ENCODE data around the gene SLC38A5. TPM values are rescaled to one million over a fixed set of nuclear protein-coding genes. Genes with fewer than 3 reads are reported as not detected.

SLC38A5 gene
- total RNA-seq, 1 experiment from 2014 or later: 50.6 TPM

DNA sequence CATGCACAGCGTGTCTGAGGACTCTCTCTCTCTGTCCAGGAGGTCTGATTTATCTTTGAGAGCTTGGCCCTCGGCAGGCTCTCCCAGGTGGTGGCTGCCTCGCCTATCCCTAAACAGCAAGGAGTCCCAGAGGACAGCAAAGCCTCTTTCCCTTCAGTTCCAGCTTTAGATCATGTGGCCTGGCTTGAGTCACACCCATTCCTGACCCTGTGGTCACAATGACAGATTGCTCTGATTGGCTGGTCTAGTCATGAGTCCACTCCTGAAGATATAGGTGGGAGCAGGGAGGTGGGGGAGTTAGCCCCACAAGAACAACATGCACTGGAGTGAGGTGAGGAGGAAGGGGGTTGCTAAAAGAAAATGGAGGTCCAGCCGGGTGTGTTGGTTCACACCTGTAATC lies 26.6 kb upstream of the SLC38A5 start:
- no peaks in the 10 kb centered on the region for H3K4me1 Mint-ChIP-seq
- no peak overlapping the region for H3K27ac Mint-ChIP-seq
- DNase-seq (ENCODE audit: low spot score): no peak
- no peak for ATAC-seq
- no peak overlapping the region for H3K4me3 Mint-ChIP-seq
- ChIA-PET CTCF (no interaction called here), POLR2A (no interaction called here)
- no peaks in the 10 kb centered on the region for H3K27me3 Mint-ChIP-seq (ENCODE audit: low read depth)
- H3K36me3 Mint-ChIP-seq: no peaks in the 10 kb centered on the region
- H3K9me3 Mint-ChIP-seq: no peaks in the 10 kb centered on the region
- TF ChIP-seq, protein P1, sequence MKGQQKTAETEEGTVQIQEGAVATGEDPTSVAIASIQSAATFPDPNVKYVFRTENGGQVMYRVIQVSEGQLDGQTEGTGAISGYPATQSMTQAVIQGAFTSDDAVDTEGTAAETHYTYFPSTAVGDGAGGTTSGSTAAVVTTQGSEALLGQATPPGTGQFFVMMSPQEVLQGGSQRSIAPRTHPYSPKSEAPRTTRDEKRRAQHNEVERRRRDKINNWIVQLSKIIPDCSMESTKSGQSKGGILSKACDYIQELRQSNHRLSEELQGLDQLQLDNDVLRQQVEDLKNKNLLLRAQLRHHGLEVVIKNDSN (CRISPR knock-in tag; IDR thresholded peaks at IDR 0.05): no peak
- TF ChIP-seq, protein P2, sequence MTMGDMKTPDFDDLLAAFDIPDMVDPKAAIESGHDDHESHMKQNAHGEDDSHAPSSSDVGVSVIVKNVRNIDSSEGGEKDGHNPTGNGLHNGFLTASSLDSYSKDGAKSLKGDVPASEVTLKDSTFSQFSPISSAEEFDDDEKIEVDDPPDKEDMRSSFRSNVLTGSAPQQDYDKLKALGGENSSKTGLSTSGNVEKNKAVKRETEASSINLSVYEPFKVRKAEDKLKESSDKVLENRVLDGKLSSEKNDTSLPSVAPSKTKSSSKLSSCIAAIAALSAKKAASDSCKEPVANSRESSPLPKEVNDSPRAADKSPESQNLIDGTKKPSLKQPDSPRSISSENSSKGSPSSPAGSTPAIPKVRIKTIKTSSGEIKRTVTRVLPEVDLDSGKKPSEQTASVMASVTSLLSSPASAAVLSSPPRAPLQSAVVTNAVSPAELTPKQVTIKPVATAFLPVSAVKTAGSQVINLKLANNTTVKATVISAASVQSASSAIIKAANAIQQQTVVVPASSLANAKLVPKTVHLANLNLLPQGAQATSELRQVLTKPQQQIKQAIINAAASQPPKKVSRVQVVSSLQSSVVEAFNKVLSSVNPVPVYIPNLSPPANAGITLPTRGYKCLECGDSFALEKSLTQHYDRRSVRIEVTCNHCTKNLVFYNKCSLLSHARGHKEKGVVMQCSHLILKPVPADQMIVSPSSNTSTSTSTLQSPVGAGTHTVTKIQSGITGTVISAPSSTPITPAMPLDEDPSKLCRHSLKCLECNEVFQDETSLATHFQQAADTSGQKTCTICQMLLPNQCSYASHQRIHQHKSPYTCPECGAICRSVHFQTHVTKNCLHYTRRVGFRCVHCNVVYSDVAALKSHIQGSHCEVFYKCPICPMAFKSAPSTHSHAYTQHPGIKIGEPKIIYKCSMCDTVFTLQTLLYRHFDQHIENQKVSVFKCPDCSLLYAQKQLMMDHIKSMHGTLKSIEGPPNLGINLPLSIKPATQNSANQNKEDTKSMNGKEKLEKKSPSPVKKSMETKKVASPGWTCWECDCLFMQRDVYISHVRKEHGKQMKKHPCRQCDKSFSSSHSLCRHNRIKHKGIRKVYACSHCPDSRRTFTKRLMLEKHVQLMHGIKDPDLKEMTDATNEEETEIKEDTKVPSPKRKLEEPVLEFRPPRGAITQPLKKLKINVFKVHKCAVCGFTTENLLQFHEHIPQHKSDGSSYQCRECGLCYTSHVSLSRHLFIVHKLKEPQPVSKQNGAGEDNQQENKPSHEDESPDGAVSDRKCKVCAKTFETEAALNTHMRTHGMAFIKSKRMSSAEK (CRISPR knock-in tag; IDR thresholded peaks at IDR 0.05; ENCODE audit: borderline replicate concordance): no peak
- TF ChIP-seq, protein P3, sequence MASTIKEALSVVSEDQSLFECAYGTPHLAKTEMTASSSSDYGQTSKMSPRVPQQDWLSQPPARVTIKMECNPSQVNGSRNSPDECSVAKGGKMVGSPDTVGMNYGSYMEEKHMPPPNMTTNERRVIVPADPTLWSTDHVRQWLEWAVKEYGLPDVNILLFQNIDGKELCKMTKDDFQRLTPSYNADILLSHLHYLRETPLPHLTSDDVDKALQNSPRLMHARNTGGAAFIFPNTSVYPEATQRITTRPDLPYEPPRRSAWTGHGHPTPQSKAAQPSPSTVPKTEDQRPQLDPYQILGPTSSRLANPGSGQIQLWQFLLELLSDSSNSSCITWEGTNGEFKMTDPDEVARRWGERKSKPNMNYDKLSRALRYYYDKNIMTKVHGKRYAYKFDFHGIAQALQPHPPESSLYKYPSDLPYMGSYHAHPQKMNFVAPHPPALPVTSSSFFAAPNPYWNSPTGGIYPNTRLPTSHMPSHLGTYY (CRISPR knock-in tag; IDR thresholded peaks at IDR 0.05): no peak
- TF ChIP-seq, protein P4, sequence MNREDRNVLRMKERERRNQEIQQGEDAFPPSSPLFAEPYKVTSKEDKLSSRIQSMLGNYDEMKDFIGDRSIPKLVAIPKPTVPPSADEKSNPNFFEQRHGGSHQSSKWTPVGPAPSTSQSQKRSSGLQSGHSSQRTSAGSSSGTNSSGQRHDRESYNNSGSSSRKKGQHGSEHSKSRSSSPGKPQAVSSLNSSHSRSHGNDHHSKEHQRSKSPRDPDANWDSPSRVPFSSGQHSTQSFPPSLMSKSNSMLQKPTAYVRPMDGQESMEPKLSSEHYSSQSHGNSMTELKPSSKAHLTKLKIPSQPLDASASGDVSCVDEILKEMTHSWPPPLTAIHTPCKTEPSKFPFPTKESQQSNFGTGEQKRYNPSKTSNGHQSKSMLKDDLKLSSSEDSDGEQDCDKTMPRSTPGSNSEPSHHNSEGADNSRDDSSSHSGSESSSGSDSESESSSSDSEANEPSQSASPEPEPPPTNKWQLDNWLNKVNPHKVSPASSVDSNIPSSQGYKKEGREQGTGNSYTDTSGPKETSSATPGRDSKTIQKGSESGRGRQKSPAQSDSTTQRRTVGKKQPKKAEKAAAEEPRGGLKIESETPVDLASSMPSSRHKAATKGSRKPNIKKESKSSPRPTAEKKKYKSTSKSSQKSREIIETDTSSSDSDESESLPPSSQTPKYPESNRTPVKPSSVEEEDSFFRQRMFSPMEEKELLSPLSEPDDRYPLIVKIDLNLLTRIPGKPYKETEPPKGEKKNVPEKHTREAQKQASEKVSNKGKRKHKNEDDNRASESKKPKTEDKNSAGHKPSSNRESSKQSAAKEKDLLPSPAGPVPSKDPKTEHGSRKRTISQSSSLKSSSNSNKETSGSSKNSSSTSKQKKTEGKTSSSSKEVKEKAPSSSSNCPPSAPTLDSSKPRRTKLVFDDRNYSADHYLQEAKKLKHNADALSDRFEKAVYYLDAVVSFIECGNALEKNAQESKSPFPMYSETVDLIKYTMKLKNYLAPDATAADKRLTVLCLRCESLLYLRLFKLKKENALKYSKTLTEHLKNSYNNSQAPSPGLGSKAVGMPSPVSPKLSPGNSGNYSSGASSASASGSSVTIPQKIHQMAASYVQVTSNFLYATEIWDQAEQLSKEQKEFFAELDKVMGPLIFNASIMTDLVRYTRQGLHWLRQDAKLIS (CRISPR knock-in tag; IDR thresholded peaks at IDR 0.05; ENCODE audit: borderline replicate concordance): no peak
- TF ChIP-seq, protein P5, sequence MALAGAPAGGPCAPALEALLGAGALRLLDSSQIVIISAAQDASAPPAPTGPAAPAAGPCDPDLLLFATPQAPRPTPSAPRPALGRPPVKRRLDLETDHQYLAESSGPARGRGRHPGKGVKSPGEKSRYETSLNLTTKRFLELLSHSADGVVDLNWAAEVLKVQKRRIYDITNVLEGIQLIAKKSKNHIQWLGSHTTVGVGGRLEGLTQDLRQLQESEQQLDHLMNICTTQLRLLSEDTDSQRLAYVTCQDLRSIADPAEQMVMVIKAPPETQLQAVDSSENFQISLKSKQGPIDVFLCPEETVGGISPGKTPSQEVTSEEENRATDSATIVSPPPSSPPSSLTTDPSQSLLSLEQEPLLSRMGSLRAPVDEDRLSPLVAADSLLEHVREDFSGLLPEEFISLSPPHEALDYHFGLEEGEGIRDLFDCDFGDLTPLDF (CRISPR knock-in tag; IDR thresholded peaks at IDR 0.05): no peak
- TF ChIP-seq, protein P6, sequence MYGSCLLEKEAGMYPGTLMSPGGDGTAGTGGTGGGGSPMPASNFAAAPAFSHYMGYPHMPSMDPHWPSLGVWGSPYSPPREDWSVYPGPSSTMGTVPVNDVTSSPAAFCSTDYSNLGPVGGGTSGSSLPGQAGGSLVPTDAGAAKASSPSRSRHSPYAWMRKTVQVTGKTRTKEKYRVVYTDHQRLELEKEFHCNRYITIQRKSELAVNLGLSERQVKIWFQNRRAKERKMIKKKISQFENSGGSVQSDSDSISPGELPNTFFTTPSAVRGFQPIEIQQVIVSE (CRISPR knock-in tag; IDR thresholded peaks at IDR 0.05; ENCODE audit: borderline replicate concordance): no peak
- TF ChIP-seq GABPB1 (CRISPR knock-in tag; IDR thresholded peaks at IDR 0.05): no peak
- TF ChIP-seq, protein P7, sequence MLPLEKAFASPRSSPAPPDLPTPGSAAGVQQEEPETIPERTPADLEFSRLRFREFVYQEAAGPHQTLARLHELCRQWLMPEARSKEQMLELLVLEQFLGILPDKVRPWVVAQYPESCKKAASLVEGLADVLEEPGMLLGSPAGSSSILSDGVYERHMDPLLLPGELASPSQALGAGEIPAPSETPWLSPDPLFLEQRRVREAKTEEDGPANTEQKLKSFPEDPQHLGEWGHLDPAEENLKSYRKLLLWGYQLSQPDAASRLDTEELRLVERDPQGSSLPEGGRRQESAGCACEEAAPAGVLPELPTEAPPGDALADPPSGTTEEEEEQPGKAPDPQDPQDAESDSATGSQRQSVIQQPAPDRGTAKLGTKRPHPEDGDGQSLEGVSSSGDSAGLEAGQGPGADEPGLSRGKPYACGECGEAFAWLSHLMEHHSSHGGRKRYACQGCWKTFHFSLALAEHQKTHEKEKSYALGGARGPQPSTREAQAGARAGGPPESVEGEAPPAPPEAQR (CRISPR knock-in tag; IDR thresholded peaks at IDR 0.05): no peak
- no peak for TF ChIP-seq NR1H2 (CRISPR knock-in tag; IDR thresholded peaks at IDR 0.05)
- TF ChIP-seq, protein P8, sequence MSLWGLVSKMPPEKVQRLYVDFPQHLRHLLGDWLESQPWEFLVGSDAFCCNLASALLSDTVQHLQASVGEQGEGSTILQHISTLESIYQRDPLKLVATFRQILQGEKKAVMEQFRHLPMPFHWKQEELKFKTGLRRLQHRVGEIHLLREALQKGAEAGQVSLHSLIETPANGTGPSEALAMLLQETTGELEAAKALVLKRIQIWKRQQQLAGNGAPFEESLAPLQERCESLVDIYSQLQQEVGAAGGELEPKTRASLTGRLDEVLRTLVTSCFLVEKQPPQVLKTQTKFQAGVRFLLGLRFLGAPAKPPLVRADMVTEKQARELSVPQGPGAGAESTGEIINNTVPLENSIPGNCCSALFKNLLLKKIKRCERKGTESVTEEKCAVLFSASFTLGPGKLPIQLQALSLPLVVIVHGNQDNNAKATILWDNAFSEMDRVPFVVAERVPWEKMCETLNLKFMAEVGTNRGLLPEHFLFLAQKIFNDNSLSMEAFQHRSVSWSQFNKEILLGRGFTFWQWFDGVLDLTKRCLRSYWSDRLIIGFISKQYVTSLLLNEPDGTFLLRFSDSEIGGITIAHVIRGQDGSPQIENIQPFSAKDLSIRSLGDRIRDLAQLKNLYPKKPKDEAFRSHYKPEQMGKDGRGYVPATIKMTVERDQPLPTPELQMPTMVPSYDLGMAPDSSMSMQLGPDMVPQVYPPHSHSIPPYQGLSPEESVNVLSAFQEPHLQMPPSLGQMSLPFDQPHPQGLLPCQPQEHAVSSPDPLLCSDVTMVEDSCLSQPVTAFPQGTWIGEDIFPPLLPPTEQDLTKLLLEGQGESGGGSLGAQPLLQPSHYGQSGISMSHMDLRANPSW (CRISPR knock-in tag; conservative IDR thresholded peaks at IDR 0.05; ENCODE audit: low read depth): no peak
- TF ChIP-seq, protein P9, sequence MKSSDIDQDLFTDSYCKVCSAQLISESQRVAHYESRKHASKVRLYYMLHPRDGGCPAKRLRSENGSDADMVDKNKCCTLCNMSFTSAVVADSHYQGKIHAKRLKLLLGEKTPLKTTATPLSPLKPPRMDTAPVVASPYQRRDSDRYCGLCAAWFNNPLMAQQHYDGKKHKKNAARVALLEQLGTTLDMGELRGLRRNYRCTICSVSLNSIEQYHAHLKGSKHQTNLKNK (CRISPR knock-in tag; IDR thresholded peaks at IDR 0.05): no peak
- no peak for TF ChIP-seq ZNF423 (CRISPR knock-in tag; IDR thresholded peaks at IDR 0.05)
- TF ChIP-seq, protein P10, sequence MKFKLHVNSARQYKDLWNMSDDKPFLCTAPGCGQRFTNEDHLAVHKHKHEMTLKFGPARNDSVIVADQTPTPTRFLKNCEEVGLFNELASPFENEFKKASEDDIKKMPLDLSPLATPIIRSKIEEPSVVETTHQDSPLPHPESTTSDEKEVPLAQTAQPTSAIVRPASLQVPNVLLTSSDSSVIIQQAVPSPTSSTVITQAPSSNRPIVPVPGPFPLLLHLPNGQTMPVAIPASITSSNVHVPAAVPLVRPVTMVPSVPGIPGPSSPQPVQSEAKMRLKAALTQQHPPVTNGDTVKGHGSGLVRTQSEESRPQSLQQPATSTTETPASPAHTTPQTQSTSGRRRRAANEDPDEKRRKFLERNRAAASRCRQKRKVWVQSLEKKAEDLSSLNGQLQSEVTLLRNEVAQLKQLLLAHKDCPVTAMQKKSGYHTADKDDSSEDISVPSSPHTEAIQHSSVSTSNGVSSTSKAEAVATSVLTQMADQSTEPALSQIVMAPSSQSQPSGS (CRISPR knock-in tag; IDR thresholded peaks at IDR 0.05; ENCODE audit: borderline replicate concordance, low read depth): no peak
- TF ChIP-seq, protein P11, sequence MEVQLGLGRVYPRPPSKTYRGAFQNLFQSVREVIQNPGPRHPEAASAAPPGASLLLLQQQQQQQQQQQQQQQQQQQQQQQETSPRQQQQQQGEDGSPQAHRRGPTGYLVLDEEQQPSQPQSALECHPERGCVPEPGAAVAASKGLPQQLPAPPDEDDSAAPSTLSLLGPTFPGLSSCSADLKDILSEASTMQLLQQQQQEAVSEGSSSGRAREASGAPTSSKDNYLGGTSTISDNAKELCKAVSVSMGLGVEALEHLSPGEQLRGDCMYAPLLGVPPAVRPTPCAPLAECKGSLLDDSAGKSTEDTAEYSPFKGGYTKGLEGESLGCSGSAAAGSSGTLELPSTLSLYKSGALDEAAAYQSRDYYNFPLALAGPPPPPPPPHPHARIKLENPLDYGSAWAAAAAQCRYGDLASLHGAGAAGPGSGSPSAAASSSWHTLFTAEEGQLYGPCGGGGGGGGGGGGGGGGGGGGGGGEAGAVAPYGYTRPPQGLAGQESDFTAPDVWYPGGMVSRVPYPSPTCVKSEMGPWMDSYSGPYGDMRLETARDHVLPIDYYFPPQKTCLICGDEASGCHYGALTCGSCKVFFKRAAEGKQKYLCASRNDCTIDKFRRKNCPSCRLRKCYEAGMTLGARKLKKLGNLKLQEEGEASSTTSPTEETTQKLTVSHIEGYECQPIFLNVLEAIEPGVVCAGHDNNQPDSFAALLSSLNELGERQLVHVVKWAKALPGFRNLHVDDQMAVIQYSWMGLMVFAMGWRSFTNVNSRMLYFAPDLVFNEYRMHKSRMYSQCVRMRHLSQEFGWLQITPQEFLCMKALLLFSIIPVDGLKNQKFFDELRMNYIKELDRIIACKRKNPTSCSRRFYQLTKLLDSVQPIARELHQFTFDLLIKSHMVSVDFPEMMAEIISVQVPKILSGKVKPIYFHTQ (CRISPR knock-in tag; IDR thresholded peaks at IDR 0.05): no peak
- TF ChIP-seq JAZF1 (CRISPR knock-in tag; IDR thresholded peaks at IDR 0.05): no peak
